Activated T-cell treated with anti-CD3 and anti-CD28 coated beads, Interleukin-2, amount 50 U/mL, for 1 hour (primary cell): ENCODE data around the gene SIDT2.
A peak's percentile ranks its signal among the peaks of the same experiment; 100 is the strongest.

Source experiments
- DNase-seq: peaks from one replicate; pipeline ENCODE4 v3.0.0-alpha.2; 2020

SIDT2 gene

GRCh38 chr11:117223741-117224689 lies 45.5 kb downstream of the SIDT2 start:
- DNase-seq: no peak

- DNase-seq: no peak
These were observed 47.1 kb downstream of the SIDT2 start for GRCh38 chr11:117225553-117226170.

GRCh38 chr11:117226388-117227385 lies 48.1 kb downstream of the SIDT2 start:
- DNase-seq: peak; percentile 44

DNA sequence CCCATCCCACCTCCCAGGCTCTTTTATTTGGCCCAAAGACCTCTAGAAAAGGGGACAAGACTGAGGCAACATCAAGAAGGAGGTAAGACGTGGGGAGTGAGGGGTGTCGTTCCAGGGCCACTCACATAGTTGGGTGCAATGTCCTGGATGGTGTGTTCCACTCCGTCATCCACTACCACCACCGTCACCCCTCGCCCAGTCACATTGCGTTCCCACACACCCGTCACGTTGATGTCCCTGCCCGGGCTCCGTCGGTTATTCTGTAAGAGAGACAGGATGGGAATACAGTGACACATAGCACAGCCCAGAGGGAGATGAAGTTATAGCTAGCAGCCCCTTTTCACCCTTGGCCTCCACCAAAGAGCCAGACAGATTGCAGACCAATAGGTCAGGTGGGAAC lies 49.5 kb downstream of the SIDT2 start:
- DNase-seq: no peak

DNA sequence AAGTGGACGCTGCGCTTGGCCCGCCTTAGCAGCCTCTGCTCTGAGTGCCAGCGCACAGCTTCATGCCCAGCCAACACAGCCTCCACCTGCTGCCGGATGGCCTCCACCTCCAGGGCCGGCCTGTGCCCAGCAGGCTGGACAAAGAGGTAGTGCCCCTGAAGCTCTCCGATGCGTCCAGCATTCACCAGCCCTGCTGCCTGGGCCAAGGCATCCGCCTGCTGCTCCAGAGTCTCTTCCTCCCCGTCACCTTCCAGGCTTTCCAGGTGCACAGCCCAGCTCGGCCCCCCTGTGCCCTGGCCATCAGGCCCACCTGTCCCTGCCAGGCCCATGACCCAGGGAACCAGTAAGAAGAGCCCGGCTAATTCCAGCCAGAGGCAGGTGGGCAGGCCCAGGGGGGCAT lies 50.9 kb downstream of the SIDT2 start:
- DNase-seq: no peak

- DNase-seq: no peak
These were observed 51.4 kb downstream of the SIDT2 start for GRCh38 chr11:117229931-117230285.

DNA sequence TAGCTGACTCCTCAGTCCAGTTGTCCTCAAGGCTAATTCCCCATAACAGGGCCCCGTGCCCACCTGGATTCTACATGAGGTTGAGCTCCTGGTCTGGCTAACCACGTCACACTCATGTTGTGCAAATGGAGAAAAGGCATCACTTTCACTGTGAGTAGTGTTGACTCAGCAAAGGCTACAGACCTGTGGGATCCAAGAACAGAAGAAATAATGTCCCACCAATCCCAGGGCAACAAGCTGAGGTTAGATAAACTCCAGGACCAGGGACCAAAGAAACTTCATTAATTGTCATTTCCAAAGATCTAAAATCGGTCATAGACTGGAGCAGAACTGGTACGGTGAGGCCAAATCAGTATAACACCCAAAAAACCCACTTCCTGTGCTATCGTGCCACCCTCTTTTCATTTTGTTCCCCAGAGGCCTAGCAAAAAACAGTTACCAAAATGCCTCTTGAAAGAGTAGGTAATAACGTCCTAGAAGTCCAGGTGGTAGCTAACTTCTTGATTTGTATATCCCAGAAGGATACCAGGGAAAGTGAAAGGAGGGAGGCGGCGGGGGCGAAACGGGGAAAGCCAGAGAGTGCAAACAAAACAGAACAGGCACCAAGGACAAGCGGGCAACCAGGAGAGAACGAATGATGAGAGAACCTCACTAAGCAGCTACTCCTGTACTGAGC lies 51.9 kb downstream of the SIDT2 start:
- peak; percentile 34 for DNase-seq

DNA sequence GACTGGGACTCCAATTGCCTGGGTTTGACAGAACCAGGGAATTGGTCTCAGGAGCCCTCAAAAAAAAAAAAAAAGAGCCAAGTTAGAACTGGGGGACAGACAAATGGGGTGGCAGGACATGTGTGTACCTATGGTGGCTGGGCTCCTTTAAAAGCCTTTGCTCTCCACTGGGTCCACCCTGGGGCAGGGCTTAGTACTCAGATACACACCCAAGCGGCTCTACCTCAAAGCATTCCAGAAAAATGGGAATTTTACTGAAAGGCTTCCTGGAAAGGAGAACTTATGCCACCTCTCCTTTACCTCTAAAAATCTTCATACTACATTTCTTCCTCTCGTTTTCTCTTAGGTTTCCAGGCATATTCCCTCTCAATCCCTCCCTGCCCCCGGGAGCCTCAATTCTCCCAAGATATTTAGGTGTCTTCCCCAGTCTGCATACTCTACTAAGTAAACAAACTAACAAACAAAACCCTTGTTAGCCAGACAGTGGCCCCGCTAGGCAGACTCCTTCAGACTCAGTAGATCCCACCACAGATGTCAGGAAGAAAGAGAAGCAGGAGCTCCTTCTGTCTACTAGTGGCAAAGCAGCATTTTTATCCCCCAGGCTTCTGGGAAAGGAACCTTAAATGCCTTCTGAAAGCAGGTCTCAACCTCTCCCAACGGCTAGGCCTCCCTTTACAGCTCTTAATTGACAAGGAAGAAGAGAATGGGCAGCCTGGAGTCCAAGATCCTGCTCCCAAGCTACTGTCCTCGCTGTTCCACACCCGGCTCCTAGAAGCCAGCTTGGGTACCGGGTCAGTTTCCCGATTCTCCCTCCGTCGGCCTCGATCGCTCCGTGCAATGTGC lies 52.7 kb downstream of the SIDT2 start:
- DNase-seq: no peak

DNA sequence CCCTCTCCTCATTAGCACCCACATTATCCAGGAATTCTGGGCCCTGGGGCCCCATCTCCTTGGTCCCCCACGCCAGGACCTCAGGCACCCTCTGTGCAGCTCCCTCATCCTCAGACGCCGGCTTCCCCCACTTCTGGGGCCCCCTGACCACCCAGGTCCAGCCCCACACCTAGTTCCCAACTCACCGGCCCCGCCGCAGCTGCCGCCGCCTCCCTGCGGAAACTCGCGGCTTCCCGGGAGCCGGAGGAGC lies 53.2 kb downstream of the SIDT2 start, which contains the start of gene PCSK7:
TSS of gene PCSK7 (minus strand) at position 232 of the 250 bp plus-strand sequence. CDS start 2,229 bp downstream, outside the sequence.
- DNase-seq: no peak

GRCh38 chr11:117232092-117232878 lies 53.7 kb downstream of the SIDT2 start, which contains the start of gene RNF214:
Gene RNF214 (plus strand): TSS chr11:117232671. CDS start chr11:117234273, 1,602 bp downstream.
- DNase-seq: peak; percentile 83

DNA sequence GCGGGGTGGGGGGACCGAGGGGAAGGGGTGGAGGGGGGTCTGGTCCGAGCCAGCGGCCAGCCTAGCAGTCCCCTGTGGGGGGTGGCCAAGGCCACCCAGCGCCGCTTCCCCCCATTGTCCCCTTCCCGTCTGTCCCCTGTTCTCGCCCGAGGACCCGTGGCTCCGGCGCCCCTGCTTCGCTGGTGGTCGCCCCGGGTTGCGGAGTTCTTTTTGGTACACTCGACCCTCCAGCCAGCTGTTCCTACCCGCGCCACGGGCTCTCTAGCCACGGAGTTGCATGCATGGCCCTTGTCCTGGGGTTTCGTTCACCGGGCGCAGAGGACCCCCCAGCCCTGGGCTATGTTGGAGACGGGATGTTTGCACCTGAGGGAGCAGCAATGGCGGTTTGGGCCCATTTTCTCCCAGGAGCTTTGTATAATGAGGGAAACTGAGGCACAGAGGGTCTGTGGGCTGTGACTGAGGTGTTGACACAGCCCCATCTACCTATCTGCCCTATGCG lies 54.4 kb downstream of the SIDT2 start:
- DNase-seq: peak; percentile 40

DNA sequence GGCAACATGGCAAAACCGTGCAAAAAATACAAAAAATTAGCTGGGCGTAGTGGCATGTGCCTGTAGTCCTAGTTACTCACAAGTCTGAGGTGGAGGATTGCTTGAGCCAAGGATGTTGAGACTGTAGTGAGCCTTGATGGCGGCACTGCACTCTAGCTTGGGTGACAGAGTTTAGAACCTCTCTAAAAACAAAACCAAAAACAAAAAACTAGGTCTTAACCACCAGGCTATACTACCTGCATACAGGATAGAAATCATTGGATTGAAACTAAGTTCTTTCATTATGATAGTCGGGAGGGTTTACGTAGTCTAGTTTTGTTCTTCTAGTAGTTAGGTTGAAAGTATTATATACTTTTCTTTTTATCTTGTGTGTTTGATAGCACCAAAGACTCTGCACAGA lies 59.7 kb downstream of the SIDT2 start:
- DNase-seq: no peak

DNA sequence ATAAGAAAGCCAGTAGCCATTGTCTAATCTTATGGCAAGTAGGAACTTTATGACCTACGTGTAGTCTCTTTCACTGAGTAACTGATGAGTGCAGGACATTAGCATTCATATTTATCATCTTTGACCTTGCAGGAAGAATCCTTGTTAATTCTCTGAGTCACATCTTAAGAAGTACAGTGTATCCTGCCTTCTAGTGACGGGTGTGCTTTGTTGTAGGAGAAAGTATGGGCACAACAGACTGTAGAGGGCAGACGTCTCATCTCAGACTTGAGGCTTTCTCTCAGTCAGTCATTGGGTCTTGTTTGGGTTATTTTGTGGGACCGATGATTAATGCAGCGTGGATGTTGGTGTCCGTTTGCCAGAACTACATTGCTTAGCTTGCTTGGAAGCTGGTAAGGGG lies 60.8 kb downstream of the SIDT2 start:
- no peak for DNase-seq
